Occipital lobe (tissue), 2 donors: ENCODE data around the gene SH2D3A. TPM values are rescaled to one million over a fixed set of nuclear protein-coding genes. Genes with fewer than 3 reads are reported as not detected.

ENCODE experiments used
- DNase-seq: peaks from one replicate; lab custom pipeline; 2025; lab: John Stamatoyannopoulos, UW
- total RNA-seq: library from RNA; depleted of rRNA; stranded (reverse); fragments of >200 nt; gene quantifications from one replicate; pipeline ENCODE4 v1.2.3, GENCODE V29; 2014

The SH2D3A gene
- total RNA-seq, 1 donor from 2014 or later: not detected

GRCh38 chr19:6737873-6738786 lies 29.1 kb downstream of the SH2D3A start:
- DNase-seq: peak; percentile 43

GRCh38 chr19:6737284-6737872 lies 29.9 kb downstream of the SH2D3A start, which contains the start of gene GPR108:
Gene GPR108 (minus strand): TSS chr19:6737580. CDS start chr19:6737576, 4 bp downstream.
- DNase-seq: peak; percentile 99

GRCh38 chr19:6736917-6737283 lies 30.3 kb downstream of the SH2D3A start:
- no peak for DNase-seq

- DNase-seq: peak; percentile 43
These were observed 30.9 kb downstream of the SH2D3A start for GRCh38 chr19:6736169-6736916.

DNA sequence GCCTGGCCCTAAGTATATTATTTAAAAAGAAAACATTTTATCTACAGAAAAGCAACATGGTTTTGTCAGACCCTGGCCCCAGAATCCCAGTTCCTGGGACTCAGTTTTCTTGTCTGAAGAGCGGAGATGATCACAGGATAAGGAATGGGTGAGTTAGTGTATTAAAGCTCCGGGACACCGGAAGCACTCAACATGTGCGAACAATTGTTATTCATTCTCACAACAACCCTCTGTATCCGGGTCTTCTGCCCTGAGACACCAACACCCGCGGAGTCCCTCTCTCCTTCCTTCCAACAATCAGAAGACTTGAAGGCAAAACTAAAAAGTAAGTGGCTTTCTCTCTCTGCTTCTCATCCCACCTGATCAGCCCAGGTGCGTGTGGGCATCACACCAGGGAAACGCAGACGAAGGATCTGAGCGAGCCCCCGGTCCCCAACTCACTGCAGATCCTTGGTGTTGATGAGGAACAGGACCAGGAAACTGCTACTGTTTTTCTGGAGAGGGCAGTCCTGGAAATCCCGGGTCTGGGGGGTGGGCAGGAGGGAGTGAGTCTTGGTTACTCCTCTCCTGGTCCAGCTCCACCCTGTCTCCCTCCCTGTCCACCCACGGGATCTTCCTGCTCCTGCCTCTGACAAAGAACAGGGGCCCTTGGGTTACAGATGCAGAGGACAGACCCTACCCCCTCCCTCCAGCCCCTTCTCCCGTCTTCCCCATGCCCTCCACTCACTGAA lies 31.9 kb downstream of the SH2D3A start:
- no peak for DNase-seq

- DNase-seq: no peak
These were observed 33.0 kb downstream of the SH2D3A start for GRCh38 chr19:6734096-6734696.

- no peak for DNase-seq
These were observed 33.7 kb downstream of the SH2D3A start for GRCh38 chr19:6733338-6734095.

DNA sequence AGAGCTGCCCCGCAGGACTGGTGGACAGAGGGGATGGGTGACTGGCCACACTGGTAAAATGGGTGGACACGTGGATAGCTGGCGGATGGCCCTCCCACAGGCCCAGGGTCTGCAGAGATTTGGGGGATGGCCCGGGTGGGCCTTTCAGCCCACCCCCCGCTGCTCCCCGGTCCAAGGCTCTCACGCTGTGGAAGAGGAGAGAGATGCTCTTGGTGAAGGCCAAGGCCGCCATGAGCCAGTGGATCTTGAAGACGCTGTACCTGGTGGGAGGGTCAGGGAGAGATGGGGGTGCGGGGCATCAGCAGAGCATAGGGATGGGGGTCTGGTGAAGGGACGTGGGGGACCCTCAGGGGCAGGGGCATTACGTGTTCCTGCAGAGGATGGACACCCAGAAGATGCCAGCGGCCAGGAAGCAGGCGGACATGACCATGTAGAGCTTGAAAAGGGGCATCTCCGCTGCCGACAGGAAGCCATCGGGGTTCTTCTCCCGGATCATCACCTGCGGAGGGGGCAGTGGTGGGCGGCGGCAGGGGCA lies 34.4 kb downstream of the SH2D3A start:
- no peak for DNase-seq

- DNase-seq: no peak
These were observed 35.4 kb downstream of the SH2D3A start for GRCh38 chr19:6731822-6732221.

- no peak for DNase-seq
These were observed 36.1 kb downstream of the SH2D3A start for GRCh38 chr19:6730941-6731670.

- no peak for DNase-seq
These were observed 37.0 kb downstream of the SH2D3A start for GRCh38 chr19:6730153-6730804.

DNA sequence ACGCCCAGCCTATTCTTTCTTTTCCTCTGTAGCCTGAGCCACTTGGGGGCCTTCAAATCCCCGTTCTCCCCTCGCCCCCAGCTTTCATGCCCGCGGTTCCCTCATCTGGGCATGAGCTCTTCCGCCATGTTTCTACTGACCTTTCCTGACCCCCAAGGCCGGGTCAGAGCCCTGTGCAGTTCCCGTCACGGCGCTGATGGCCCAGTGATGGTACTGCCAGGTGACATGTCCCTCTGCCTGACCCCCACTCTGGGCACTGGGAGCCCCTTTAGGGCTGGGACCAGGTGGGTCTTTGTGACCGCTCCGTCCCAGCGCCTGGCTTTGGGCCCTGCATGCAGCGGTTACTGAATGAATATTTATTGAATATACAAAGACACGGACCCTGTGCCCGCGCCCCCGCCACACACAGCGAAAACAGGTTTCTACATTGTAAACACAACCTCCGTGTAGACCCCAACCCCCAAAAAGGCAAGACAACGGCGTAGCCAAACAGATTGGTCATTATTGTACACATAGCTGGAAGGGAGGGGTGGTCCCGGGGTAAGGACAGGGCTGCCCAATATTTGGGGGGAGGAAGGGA lies 37.6 kb downstream of the SH2D3A start:
- DNase-seq: no peak

DNA sequence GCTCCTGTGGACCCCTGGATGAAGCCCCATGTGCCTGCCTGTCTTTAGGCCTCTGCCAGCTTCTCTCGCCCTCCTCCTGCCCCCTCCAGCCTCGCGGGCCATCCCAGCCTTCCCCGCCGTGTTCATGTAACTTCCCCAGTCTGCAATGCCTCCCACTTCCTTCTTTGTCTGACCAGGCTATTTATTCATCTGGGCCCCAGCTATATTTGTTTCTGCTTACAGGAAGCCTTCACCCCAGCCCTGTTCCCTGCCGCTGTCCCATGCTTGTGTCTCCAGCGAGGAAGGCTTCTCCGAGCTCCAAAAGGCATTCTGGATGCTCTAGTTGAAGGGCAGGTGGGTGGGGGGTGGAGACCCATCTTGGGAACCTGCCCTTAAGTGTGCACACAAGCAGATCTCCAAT lies 38.9 kb downstream of the SH2D3A start:
- no peak for DNase-seq

DNA sequence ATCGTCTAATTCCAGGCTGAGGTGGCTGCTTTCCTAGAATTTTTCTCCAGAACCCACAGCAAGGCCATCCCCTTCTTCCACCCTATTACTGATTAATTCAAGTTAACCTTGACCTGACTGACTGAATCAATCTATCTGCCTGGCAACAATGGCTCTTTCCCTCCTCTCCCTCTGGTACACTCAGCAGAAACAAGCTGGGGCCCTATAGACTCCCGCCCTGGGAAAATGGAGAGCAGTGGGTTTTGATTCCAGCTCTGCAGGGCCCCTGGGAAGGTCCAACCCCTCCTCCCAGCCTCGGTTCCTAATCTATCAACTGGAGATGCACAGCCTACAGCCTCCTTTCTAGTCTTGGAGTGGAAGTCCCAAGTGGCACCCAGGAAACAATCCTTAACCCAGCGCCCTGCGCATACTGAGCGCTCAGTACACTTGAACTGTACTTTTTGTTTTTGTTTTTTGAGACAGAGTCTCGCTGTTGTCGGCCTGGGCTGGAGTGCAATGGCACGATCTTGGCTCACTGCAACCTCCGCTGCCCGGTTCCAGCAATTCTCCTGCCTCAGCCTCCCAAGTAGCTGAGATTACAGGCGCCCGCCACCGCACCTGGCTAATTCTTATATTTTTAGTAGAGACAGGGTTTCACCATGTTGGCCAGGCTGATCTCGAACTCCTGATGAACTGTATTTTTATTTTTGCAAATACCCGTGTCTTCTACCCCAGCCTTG lies 41.6 kb downstream of the SH2D3A start:
- DNase-seq: no peak

DNA sequence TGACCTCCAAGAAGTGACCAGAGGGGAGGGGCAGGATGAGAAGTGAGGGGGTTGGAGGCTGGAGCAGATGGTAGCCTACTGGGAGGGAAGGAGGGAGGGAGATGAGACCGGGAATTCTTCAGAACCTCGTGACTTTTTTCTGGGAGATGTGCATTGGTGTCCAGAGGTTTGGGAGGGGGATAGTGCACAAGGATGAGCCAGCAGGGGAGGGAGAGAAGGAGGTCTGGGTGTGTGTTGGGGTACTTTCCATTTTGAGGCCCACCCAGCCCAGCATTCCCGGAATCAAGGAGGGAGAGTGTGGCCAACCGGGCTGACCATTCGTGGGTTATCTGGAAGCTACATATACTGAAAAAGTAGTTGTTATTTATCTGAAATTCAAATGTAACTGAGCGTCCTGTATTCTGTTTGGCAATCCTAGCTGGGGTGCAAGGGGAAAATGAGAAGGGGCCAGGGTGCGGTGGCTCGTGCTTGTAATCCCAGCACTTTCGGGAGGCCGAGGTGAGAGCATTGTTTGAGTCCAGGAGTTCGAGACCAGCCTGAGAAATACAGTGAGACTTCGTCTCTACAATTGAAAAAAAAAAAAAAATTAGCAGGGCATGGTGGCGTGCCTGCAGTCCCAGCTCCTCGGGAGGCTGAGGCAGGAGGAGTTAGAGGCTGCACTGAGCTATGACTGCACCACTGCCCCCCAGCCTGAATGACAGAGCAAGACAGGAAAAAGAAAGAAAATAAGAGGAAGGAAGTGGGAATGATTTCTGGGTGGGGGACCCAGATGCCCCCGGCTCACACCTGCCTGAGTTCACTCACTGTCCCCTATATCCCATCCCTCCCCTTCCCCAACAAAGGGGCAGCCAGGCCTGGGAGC lies 42.4 kb downstream of the SH2D3A start:
- no peak for DNase-seq

DNA sequence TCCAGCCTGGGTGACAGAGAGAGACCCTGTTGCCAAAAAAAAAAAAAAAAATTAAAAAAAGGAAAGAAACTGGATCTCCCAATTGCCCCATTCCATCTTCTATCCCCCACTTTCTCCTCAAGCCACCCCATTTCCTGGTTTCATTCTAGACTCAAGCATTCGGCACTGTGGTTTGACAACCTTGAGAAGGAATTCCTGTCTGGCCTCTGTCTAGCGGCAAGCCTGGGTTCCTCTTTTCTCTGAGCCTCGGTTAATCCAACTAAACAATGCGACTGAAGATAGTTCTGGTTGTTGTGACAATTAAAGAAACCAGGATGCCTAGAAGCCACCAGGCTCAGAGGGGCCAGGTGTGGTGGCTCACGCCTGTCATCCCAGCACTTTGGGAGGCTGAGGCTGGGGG lies 43.5 kb downstream of the SH2D3A start:
- no peak for DNase-seq

DNA sequence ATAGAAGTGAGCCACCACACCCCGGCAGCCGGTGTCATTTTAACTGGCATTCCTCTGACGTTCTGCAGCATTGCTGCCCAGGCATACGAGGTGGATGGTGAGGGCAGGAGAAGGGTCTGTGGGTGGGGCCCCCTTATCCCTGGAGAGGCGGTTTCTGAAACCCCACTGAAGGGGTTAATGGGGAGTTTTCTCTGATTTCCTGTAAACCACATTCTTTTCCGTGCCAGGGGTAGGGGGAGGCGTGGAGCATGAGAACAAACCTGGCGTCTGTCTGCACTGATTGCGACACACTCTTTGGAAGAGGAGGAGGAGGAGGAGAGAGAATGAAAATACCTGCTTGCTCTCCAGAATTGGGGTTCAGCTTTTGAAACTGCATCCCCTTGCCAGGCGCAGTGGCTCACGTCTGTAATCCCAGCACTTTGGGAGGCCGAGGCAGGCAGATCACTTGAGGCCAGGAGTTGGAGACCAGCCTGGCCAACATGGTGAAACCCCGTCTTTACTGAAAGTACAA lies 44.1 kb downstream of the SH2D3A start:
- DNase-seq: no peak
